Measurements from ENCODE around the gene CPOX.
"Not testable (repeated sequence)": the region's sequence is repeated elsewhere in the genome, so short reads cannot be mapped to it uniquely, and the experiment has no call there.

Gene CPOX

DNA sequence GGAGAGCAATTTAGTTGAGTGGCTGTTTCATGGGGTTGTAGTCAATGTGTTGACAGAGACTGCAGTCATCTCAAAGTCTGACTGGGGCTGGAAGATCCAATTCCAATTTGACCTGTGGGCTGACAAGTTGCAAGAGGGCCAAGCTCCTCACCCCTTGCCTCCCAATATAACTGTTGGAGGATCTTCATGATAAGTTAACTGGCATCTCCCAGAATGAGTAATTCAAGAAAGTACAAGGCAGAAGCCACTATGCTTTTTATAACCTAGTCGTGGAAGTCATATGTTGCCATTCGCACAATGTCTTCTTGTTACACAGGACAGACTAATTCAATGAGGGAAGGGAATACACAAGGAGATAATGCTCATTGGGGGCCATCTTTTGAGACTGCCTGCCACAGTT is 32.5 kb downstream of the CPOX start:
- DNase-seq: no peak

DNA sequence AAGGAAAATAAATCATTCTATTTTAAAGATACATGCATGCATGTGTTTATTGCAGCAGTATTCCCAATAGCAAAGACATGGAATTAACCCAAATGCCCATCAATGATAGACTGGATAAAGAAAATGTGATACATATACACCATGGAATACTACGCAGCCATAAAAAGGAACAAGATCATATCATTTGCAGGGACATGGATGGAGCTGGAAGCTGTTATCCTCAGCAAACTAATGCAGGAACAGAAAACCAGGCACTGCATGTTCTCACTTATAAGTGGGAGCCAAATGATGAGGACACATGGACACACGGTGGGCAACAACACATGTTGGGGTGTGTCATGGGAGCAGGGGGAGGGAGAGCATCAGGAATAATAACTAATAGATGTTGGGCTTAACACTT is 33.6 kb downstream of the CPOX start:
- DNase-seq: not testable (repeated sequence)

DNA sequence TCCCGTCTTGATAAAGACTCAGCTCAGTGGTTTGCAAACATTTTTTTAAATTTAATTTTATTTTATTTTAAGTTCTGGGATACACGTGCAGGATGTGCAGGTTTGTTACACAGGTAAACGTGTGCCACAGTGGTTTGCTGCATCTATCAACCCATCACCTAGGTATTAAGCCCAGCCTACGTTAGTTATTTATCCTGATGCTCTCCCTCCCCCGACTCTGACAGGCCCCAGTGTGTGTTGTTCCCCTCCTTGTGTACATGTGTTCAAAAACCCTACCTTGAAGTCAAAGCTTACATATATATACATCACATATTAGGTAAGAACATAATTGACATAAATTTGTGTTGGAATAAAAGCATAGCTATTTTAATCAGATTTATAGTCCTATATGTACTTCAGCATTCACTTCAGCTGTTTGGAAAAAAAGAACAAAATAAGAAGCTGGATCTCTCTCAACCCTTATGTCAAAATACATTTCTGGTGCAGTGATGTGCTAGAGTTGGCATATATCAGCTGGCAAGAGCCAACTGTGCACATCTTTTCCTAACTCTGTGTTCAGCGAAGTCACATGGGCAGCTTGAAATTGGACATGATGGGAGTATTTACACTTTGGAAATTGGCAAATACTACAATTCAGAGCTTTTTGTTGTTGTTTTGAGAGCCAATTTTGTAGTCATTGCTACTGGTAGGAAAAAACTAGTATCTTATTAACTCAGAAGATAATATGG is 35.1 kb downstream of the CPOX start:
- no peak for DNase-seq

DNA sequence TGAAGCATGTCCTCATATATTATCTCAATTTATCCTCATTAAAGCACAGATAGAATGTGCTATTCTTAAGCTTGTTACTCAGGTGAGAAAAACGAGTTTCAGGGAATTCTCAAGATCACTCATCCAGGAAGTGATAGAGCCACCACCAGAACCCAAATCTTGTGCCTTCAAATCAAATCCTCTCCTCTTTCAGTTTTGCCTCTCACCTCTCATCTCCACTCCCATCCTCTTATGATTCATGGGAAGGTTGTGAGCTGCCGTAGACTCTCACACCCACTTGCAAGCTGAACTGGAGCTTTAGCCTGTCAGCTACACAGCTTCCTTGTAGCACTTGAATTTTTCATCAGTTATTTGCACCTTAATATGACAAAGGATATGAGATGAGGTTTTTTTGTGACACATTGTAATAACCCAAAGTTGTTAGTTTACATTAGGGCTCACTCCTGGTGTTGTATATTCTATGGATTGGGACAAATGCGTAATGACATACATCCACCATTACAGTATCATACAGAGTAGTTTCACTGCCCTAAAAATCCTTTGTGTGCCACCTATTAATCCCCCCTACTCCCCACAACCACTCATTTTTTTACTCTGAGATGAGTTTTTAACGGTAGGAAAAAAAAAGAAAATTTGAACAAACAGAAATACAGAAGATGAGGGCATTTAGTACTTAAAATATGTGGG is 35.9 kb downstream of the CPOX start:
- DNase-seq: no peak

DNA sequence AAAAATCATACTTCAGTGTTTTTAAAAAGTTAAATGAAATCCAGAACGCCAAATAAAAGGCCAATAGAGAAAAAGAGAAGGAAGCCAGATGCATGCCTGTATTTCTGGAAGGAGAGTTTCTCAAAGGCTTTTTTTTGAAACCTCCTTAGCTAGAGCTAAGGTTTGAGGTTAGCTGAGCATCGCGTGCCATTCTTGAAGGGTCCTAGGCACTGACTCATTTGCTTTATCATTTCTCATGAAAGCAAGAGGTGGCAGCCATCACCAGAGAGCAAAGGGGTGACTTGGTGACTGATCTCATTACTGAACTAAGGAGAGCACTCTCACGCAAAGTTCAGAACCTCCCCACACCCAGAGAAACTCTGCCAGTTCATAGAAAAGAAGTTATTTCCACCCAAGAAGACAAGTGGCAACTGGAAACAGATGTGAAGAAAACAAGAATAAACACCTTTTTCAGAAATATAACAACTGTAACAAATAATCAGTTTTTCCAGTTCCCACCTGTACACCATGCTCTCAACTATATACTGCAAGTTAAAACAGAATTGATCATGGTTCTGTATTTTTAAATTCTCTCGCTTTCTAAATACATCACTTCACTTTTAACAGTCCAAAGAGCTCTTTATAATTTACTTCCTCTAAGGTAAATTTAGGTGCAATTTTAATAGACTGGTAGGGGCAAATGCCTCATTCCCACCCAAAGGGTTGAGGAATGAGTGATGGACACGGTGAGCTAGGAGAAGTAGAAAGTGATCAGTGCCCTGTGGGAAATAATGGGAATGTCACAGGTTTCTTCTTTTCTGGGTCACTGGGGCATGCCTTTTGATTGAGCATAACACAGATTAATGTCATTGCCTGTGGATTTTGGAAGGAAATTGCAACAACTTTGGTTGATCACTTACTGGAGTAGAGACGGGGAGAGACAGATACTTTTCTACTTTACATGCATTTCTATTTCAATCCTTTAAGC is 37.0 kb downstream of the CPOX start:
- DNase-seq: peak; percentile 28

DNA sequence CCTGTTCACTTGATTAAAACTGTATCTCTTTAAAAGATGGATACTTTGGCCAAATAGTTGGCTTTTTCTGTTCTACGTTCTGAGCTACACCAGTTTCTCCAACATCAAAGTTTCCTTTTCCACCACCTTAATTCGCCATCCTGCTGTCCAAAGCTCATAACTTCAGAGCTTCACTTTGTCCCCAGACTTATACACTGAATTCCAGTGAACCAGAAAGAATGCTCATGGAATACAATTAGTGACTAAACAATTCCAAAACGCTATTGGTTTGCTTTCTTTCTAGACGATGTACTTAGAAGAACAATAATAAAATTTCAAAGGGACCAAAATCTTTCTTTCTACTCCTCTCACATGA is 38.4 kb downstream of the CPOX start:
- DNase-seq: no peak

DNA sequence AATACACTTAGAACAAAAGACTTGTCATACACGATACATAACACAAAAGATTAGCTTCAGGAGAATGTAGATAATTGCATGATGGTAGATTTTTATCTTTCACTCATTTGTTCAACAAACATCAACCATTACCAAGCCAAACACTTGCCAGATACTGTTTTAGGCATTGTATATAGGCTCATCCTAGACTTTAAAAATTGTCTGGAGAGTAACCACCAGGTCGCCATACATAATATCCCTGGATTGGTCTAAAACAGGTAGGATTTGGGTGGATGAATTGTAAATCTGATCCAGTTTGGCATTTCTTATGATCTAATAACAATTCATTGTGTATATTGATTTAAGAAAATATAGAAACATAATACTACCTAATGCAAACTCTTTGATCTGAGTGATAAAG is 38.8 kb downstream of the CPOX start:
- DNase-seq: no peak

DNA sequence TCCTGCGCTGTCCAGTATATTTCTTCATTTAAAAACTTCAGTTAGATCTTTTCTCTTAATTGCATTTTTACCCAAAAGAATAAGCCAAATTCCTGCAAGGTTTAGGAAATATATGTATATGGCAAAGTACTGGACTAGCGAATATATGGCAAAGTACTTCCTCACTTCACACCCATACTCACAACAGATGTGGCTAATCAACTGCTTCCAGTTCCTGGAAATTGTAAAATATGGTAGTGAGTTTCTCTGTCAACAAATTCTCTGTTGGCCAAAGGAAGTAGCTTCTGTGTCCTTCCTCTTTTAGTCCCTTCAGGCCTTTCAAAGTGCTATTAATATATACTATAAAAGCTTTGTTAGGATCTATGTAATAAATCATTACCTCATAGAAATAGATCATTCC is 39.7 kb downstream of the CPOX start:
- no peak for DNase-seq

DNA sequence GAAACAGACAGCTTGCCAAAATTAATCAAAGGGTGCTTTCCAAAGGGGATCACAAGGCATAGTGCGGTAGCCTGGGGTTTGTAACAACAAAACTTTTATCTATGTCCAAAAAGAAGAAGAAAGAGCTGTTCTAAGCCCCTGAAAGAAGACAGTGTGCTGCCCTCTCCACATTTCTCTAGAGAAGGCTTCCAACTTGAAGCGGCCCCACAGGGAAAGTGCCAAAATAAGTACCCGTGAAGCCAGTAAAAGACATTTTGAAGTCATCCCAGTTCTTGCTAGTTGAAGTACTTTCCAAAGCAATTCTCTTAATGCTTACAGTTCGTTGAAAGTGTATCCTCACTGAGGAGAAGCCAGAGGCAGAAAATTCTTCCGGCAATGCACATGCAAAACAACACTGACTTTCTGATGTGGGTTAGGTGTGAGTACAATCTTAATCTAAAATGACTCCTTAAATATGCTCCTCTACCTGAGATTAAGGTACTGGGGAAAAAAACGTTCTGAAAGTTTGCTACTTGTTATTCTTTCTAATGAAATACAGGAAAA is 40.3 kb downstream of the CPOX start:
- no peak for DNase-seq

DNA sequence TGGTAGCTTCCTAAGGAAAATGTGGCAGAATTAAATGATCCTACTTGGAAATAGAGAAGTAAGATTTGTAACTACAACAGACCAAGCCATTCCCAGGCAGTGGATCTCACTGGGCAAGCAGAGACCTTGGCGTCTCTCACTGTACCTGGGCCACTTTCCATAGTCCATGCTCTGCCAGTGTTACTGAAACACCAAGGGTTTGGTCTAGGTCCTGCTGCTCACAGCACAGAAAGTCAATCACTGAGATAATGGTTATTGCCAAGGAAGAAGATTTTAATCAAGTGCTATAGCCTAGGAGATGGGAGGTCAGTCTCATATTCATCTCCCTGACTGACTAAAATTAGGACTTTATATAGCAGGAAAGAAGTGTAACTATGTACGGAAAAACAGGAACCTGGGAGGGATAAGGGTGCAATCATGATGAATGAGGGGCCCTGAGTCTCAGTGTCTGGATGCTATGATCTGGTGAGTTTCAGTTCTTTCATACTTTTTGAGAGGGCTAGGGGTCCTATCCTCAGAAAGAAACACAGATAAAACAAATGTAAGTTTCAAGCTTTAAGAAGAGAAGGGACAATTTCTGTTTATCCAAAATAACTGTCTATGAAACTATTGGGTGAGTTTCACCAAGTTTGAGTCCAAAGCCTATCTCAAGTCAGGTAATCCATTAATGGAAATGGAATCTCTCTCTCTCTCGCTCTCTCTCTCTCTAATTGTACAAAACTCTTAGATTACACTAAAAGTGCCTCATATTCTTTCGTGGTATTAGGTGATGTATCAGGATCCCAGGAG is 41.0 kb downstream of the CPOX start:
- DNase-seq: no peak

DNA sequence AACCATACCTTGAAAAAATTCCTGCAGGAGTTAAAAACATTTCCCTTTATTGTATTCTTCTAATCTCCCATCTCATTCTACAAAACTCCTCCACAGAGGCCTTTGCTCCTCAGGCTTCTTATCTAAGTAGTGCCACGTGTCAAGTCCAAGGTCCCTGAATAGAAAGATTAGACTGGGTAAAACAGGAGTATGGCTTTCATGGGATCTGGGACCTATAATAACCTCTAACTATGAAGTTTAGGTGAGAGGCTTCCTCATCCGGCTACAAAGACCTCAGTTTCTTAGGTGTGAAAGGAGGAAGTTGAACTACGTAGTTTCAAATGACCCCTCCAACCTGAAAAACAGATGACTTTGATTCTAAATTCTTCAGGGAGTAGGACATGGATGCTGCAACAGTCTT is 41.7 kb downstream of the CPOX start:
- no peak for DNase-seq

DNA sequence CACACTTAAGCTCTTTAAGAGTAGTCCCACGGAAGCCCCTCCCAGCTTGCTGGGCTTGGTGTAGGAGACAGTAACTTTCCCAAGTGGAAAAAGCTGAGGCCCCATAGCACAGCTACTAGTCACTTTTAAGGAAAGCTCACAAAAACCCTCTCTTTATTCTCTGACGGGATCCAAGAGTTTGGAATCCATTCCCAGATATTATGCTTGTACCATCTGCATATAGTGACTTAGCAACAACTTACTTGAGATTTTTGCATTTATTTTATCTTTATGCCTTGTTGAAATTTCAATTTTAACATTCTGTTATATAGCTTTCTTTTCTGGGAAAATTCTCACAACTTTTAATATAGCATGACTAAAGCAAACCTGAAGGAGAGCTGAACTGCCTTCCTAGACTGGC is 42.2 kb downstream of the CPOX start:
- DNase-seq: no peak

DNA sequence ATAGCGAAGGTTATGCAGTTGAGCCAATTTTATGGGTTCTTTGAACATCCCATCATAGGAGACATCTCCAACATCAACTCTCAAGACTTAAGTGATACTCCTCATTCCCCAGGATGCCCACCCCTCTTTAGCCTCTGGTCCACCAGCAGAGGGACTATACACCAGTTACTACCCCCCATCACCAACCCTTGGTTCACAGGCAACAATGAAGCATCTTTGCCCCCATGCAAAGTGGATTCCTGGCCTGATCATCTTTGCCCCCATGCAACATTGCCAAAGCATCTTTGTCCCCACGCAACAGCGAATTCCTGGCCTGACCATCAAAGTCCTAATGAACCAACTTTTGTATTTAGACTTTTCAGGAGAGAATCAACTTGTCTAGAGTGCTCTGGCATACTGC is 42.6 kb downstream of the CPOX start:
- DNase-seq: no peak

DNA sequence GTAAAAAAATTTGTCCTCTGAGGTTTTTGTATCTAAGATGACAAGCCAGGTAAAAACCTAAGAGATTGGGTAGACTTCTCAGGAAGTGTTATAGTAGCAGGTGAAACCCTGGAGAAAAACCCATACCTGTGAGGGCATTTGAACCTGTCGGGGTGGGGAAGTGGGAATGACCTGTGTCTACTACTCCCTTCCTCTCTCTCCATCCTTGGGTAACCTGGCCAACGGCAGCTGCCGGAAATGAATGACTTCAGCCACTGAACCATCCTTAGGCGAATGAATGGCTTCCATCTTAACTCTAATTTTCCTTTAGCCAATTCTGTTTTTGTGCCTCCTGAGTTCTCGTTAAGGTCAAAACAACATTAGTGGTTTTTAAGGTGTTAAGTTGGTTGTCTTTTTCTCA is 44.9 kb downstream of the CPOX start:
- DNase-seq: no peak

DNA sequence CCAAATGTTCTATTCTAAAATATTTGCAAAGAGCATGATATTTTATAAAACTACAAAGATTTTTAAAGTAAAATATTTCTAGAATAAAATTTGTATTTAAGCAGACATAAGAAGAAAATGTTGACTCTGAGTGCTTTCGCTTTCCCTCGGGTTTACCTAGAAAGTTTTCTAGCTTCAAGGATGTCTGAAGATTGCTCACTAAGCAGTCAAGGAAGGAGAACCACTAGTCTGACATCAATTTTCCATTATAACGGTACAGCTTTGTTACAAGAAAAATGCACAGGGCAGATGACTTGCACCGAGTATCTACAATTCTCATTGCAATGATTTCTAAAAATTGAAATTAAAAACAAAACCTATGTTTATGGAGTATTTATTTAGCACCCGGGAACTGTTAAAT is 47.5 kb downstream of the CPOX start:
- DNase-seq: no peak

DNA sequence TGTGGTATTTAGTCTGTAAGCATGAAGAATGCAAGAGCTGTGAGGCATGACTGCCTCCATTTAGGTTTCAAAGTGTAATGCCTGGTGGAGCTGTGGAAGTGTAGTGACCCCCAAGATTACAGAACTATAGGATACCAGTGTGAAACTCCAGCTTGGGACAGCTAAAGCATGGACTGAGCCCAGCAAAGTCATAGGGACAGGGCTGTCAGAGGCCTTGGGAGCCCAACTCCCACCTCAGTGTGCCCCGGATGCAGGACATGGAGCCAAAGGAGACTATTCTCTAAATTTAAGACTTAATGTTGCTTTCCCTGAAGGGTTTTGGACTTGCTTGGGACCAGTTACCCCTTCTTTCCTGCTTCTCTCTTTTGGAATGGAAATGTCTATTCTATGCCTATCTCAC is 50.8 kb downstream of the CPOX start:
- DNase-seq: no peak

DNA sequence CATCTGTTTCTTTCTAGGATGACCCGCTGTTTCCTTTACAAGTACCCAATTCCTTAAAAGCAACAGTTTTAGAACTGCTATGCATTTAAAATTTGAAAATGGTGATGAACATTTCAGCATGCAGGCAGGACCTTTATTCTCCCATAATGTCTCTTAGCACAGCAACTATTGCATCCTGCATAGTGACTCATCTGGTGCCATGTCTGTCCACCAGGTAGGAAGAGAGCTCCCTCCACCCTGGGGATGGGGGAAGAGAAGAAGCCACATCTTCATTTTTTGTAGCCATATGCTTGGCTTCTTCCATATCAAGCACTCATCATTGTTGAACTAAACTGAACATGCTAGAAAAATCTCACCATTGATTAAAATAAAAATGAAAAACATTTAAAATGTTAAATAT is 51.7 kb downstream of the CPOX start:
- no peak for DNase-seq

DNA sequence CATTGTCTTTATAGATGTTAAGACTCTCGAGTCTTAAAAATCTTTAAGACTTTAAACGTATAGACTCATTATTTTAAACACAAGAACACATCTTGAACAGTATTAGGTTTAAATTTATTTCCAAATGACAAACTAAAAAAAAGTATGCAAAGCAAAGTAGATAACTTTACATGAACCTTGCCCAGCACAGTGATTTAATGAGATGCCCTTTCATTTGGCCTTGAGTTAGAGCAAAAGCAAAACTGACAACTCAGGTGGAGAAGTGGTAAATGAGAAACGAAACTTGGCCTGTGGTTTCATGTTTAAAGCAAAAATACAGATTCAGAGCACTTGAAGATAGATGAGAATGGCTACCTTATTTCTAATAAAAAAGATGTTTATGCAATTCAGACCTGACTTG is 53.1 kb downstream of the CPOX start:
- DNase-seq: no peak

DNA sequence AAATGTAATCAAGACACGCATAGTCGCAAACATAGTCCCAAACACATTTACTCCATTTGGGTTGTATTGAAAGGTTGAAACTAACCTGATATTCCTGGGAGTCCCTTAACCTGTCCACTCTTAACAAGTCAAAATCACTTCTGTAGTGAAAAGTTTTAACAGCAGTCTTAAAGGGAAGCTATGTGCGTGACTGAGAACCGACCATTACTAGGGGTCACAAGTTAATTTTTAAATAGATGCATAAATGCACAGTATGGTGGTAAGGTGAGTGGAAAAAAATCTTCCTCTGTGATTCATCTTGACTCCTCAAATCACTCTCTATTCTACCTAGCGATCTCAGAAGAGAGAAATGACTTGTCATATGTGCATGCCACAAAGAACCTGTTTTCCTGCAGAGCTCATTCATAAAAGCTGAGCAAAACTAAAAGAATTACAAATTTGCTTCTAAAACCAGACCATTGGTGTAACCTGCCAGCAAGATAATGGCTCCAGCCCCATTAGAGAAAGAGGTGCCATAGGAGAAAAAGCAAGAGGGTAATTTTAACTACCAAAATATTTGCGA is 56.9 kb downstream of the CPOX start:
- DNase-seq: no peak

DNA sequence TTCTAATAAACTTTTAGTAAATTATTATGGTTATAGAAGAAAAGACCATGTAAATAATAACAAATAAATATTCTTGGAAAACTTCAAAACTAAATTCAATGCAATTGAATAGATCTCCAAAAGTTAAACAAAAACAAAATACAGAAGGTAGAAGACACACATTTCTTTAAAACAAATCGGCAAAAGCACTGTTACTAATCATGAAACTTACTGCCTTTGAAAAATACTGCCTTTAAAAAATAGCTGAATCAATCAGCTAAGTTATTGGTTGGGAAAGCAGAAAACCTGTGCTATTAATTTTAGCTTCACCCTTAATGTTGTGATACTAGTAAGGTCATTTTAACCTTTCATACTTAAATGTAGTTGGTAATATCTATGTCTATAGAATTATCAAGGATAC is 58.7 kb downstream of the CPOX start:
- no peak for DNase-seq

DNA sequence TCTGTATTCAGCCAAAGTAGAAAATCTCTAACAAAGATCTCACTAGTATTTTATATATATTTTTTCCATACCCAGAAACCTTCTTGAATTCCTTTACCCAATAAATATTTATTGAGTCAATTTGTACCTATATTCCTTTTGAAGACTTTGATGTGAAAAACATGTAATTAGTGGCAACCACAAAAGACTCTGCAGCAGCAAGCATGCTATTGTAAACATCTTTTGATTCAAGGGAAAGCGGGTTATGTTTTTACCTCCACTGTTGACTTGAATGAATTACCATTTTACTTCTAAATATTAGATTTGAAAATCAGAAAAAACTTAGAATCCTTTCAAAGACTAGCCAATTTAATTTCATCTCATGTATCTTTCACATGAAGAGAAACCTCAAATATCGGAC is 59.2 kb downstream of the CPOX start:
- DNase-seq: no peak
